GM19351 (cell line): ENCODE data around the gene TNC.

ENCODE experiments used
- ATAC-seq: cut with Tn5 transposase; IDR thresholded peaks from one replicate; pipeline ENCODE4 v1.9.1; 2021; ENCODE audit warnings: mild to moderate bottlenecking, moderate library complexity; ENCODE audit not compliant: unreplicated experiment

The TNC gene

GRCh38 chr9:114981063-114981462 lies 136.9 kb downstream of the TNC start:
- no peak for ATAC-seq

GRCh38 chr9:114973216-114973615 lies 144.7 kb downstream of the TNC start:
- ATAC-seq: no peak

DNA sequence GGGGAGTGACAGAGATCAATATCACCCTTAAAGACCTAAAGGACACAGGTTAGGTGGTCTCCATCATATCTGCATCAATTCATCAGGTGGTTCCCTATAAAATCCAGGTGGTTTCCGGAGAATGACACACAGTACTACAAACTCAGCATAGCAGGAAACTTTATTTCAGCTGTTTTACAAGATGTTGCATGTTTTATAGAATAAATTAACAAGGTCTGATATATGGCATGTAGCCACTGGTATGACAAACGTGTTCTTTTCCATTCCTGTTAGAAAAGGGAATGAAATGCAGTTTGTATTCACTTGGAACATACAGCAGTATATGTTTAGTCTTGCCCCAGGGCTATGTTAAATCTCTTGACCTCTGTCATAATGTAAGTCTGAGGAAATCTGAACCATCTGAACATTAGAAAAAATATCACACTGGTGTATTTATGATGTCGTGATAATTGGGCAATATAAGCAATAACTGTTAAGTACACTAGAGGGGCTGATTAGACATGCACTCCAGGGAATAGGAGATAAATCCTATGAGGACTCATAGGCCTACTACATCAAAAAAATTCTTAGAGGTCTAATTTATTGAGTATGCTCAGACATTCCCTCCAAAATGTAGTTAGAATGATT lies 145.3 kb downstream of the TNC start:
- ATAC-seq: no peak
